Psoas muscle (tissue), 8 donors: ENCODE data around the gene GJC1. TPM values are rescaled to one million over a fixed set of nuclear protein-coding genes. Genes with fewer than 3 reads are reported as not detected.

Source experiments
- ATAC-seq, 4 donors: fragments of 200-7000 bp; cut with Tn5 transposase; one replicate each; pipeline ENCODE4 v1.9.1; 2020; ENCODE audit warnings: moderate library complexity in 3 of 4, mild to moderate bottlenecking in 2 of 4
- DNase-seq, 2 donors: peaks; one replicate each; pipeline ENCODE4 v3.0.0-alpha.2; 2020
- H3K27ac ChIP-seq: fragments of 200-600 bp; one replicate; pipeline ENCODE4 v1.8.0; 2022
- H3K27me3 ChIP-seq, 3 donors: fragments of 200-600 bp in 1 of 3; one replicate each; pipeline versions ENCODE4 v1.6.1 to v1.8.0; 2013 to 2022; ENCODE audit warnings: low read length in 2 of 3, mild to moderate bottlenecking in 2 of 3, moderate library complexity in 1 of 3; ENCODE audit not compliant: insufficient read depth in 3 of 3
- H3K36me3 ChIP-seq, 2 donors: fragments of 200-600 bp in 1 of 2; one replicate each; pipeline versions ENCODE4 v1.6.1 to v1.8.0; 2013 to 2022; ENCODE audit warnings: low read depth in 1 of 2, mild to moderate bottlenecking in 1 of 2, moderate library complexity in 1 of 2; ENCODE audit not compliant: insufficient read depth in 1 of 2
- H3K4me1 ChIP-seq: fragments of 200-600 bp; one replicate; pipeline ENCODE4 v1.8.0; 2022
- H3K4me3 ChIP-seq: fragments of 200-600 bp; one replicate; pipeline ENCODE4 v1.8.0; 2022; ENCODE audit warnings: mild to moderate bottlenecking
- H3K9me3 ChIP-seq: fragments of 200-600 bp; one replicate; pipeline ENCODE4 v1.8.0; 2022
- WGBS, 3 donors: extraction: QIAGEN DNeasy Blood & Tissue Kit; methylation state at CpG; one replicate each; pipeline versions ENCODE4 v1.1.6 to v1.1.7; 2013; 5-methylcytosine and 5-hydroxymethylcytosine counted together
- intact Hi-C, 2 donors: fragments of 100-400 bp; cut with DNase I; formaldehyde crosslinking; loops; one replicate each; pipeline versions ENCODE4 v1.11.0 to v1.14.2; 2022
- polyA plus RNA-seq, 3 donors: library from polyadenylated mRNA; stranded (reverse); fragments of 200-250 nt; gene quantifications; one replicate each; pipeline ENCODE4 v1.2.3, GENCODE V29; 2013
- total RNA-seq, 4 donors: library from RNA; stranded (reverse); fragmentation: NEBNext Ultra II Directional in 2 of 4; extraction: Animal tissue kit (Norgen Biotek cat#: 25700) in 2 of 4; gene quantifications; one replicate each; pipeline versions ENCODE4 v1.2.1 to v1.2.4, GENCODE V29; 2021 to 2023
- TF ChIP-seq, protein P1 (sequence below): fragments of 200-600 bp; IDR thresholded peaks from one replicate; pipeline ENCODE4 v1.8.0; 2022; ENCODE audit warnings: antibody characterized with exemption
- donor health status: healthy with polysubstance abuse.
- donor health status: DM: no; HTN: no; CAD: no; lungs with moderate emphysema.
- donor health status: Bipolar disorder and iron deficiency.
- donor health status: healthy.
- donor health status: DM: yes; HTN: yes; CAD: no.
- donor health status: DM: no; HTN: no; CAD: no.
- donor health status: DM: no; HTN: no; CAD: no.
- donor health status: DM: yes; HTN: yes; CAD: no.

The GJC1 gene
- total and polyA plus RNA-seq, 7 donors = 2.2 to 7.9 (median 4.7) TPM

DNA sequence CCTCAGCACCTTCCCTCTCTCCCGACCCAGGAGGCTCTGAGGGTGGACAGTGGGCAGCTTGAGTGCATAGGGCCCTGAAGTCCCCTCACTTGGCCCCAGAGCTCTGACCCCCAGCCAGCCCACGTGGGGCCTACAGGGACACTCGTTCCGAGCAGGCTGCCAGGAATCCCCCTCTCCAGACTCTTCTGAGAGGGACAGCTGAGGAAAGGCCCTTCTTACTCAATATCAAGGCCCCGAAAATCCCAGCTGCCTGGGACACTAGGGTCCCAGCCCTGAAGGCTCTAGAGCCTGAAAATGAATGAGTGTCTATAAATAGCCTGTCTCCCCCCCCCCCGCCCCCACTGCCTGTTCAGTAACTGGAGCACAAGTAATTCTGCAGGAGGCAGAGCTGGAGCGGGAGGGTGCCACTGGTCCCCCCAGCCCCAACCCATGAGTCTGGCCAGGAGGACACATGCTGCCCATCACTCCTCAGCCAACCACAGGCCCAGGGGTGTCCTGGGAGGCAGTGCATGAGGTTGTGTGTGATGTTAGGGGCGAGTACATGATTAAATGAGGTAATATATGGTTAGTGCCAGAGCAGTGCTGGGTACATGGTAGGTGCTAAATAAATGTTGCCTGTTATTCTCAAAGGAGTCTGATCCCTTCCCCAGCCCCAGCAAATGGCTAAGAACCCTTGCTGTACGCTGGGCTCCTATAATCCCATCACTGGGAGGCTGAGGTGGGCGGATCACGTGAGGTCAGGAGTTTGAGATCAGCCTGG, 59.7 kb downstream of the GJC1 start:
- no peaks in the 10 kb centered on the region for H3K9me3 ChIP-seq
- DNase-seq = no peak
- H3K4me3 ChIP-seq = no peak overlapping the region
- H3K36me3 ChIP-seq = no peaks in the 10 kb centered on the region
- H3K27ac ChIP-seq = no peak overlapping the region
- 57 to 67% (median 67%) methylated on average over 10 to 11 of the region's 11 CpGs for WGBS, 3 donors
- peaks cover 5% of the 10 kb centered on the region for H3K4me1 ChIP-seq
- H3K27me3 ChIP-seq = peaks cover 0 to 12% (median 0%) of the 10 kb centered on the region in 3 donors
- ATAC-seq = no peak
- intact Hi-C loops = loop anchor here in 1 of 2 donors (10.0 kb wide), 1 partner anchor 364 kb away; the partner anchor contains the start of genes ACBD4 and PLCD3
- TF ChIP-seq, protein P1, sequence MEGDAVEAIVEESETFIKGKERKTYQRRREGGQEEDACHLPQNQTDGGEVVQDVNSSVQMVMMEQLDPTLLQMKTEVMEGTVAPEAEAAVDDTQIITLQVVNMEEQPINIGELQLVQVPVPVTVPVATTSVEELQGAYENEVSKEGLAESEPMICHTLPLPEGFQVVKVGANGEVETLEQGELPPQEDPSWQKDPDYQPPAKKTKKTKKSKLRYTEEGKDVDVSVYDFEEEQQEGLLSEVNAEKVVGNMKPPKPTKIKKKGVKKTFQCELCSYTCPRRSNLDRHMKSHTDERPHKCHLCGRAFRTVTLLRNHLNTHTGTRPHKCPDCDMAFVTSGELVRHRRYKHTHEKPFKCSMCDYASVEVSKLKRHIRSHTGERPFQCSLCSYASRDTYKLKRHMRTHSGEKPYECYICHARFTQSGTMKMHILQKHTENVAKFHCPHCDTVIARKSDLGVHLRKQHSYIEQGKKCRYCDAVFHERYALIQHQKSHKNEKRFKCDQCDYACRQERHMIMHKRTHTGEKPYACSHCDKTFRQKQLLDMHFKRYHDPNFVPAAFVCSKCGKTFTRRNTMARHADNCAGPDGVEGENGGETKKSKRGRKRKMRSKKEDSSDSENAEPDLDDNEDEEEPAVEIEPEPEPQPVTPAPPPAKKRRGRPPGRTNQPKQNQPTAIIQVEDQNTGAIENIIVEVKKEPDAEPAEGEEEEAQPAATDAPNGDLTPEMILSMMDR = no peak

DNA sequence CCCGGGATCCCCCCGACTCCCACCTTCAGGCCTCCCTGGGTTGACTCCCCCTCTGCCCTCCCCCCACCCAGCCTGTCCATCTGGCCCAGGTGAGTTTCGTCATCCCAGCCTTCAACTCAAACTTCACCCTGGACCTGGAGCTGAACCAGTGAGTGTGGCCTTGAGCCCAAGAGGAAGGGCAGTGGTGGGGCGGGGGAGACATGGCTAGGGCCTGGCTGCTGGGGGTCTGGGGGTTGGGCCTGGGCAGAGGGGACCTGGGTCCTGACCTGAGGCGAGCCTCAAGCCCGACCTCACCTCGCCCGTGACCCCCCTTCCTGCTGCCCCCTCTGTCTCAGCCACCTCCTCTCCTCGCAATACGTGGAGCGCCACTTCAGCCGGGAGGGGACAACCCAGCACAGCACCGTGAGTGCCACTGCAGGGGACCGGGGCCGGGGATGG, 60.4 kb downstream of the GJC1 start:
- Histone ChIP-seq H3K4me3 (no peak overlapping the region), H3K4me1 (no peaks in the 10 kb centered on the region), H3K27ac (no peak overlapping the region), H3K9me3 (no peaks in the 10 kb centered on the region), H3K36me3 (no peaks in the 10 kb centered on the region), H3K27me3 (peaks cover 0 to 12% (median 0%) of the 10 kb centered on the region in 3 donors)
- DNase-seq (no peak), ATAC-seq (no peak)
- intact Hi-C loops = loop anchor here in 1 of 2 donors (10.0 kb wide), 1 partner anchor 365 kb away; the partner anchor contains the start of genes ACBD4 and PLCD3
- 82 to 87% (median 84%) methylated on average over 14 to 15 of the region's 15 CpGs for WGBS, 3 donors
- TF ChIP-seq, protein P1 = no peak

DNA sequence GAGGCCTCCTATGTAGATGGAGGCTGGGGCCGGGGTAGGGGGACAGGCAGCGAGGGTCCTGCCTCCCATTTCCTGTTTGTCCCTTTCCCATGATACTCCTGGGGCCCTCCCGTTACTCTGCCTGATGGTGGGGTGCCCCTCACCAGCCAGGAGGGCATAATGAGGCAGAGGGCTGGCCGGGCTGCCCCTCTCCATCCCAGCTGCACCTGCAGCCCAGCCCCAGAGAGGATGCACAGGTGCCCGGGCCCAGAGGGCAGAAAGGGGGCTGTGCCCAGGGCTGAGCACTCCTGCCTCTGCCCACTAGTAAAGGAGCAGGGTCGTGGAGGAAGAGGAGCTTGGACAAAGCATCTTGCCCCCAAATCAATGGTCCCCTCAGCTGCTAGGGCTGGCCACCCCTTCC, 60.9 kb downstream of the GJC1 start:
- no peaks in the 10 kb centered on the region for H3K36me3 ChIP-seq
- no peak overlapping the region for H3K27ac ChIP-seq
- TF ChIP-seq, protein P1 = no peak
- DNase-seq (no peak), ATAC-seq (no peak)
- H3K4me3 ChIP-seq = no peak overlapping the region
- H3K27me3 ChIP-seq = peaks cover 0 to 12% (median 0%) of the 10 kb centered on the region in 3 donors
- 68 to 70% (median 69%) methylated on average over 6 of the region's 6 CpGs for WGBS, 3 donors
- no peaks in the 10 kb centered on the region for H3K9me3 ChIP-seq
- intact Hi-C loops = no loop called here
- H3K4me1 ChIP-seq = no peaks in the 10 kb centered on the region

DNA sequence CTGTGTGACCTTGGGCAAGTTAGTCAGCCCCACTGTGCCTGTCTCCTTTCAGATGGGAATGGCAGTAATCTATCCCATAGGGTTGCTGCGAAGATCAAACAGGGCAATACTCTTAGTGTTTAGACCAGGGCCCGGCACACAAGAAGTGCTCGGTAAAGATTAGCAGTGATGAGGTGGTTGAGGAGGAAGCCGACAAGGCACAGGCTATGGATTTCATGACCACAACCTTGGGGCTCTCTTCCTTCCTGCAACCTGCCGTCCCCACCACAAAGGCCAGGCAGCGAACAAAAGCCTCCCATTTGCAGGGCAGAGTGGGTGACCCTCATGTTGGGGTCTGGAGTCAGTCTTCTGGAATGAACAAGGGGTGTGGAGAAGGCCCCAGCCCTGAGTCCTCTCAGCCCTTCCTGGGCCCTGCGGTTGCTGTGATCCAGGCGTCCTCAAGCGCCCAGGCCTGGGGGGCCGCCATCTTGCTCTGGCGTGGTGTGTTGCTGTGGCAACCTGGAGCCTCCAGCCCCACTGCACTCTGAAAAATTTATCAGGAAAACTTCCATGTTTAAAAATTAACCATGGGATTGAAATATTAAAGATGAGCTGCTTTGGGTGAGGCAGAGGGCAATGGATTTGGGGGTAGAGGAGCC, 61.5 kb downstream of the GJC1 start:
- TF ChIP-seq, protein P1 = no peak
- WGBS, 3 donors = 87 to 90% (median 90%) methylated on average over 11 of the region's 11 CpGs
- ATAC-seq (no peak), DNase-seq (no peak)
- no peaks in the 10 kb centered on the region for H3K36me3 ChIP-seq
- no peaks in the 10 kb centered on the region for H3K4me1 ChIP-seq
- intact Hi-C loops = no loop called here
- H3K4me3 ChIP-seq = no peak overlapping the region
- H3K27me3 ChIP-seq = peaks cover 0 to 8% (median 0%) of the 10 kb centered on the region in 3 donors
- H3K27ac ChIP-seq = no peak overlapping the region
- no peaks in the 10 kb centered on the region for H3K9me3 ChIP-seq
